K562 (cell line): ENCODE measurements around the gene DTNBP1.

Experiments
- AFF4 ChIP-seq: sonication (generic); formaldehyde crosslinking; IDR thresholded peaks from 2 replicates; pipeline ENCODE4 v1.8.0; 2023; ENCODE audit warnings: mild to moderate bottlenecking, missing genetic modification reagents
- ILK ChIP-seq: fragments of 450-650 bp; IDR thresholded peaks from 2 replicates; pipeline ENCODE4 v1.6.1; 2016; ENCODE audit warnings: missing genetic modification characterization, low read depth, mild to moderate bottlenecking, missing compliant biosample characterization, moderate library complexity, borderline replicate concordance
- NR2C2 ChIP-seq, 2 experiments: fragments of 200-800 bp in 1 of 2; sonication (Bioruptor generic) in 1 of 2; sonication (generic) in 1 of 2; formaldehyde crosslinking in 1 of 2; IDR thresholded peaks; 2 replicates each; pipeline versions ENCODE4 v1.6.1 to v1.8.0; 2016 to 2022; ENCODE audit warnings: mild to moderate bottlenecking in 1 of 2, missing compliant biosample characterization in 1 of 2, missing genetic modification characterization in 1 of 2, missing genetic modification reagents in 1 of 2
- RAD21 ChIP-seq, 2 experiments: fragments of 250-450 bp in 1 of 2; fragments of 450-650 bp in 1 of 2; sonication (Bioruptor Pico) in 1 of 2; formaldehyde crosslinking in 1 of 2; IDR thresholded peaks in 1 of 2; conservative IDR thresholded peaks in 1 of 2; 2 replicates each; pipeline versions ENCODE4 v1.4.0 to v1.8.0; 2020 to 2022; ENCODE audit warnings: mild to moderate bottlenecking in 2 of 2, moderate library complexity in 1 of 2
- ZBTB8A ChIP-seq: fragments of 450-650 bp; IDR thresholded peaks from 2 replicates; pipeline ENCODE4 v1.6.1; 2018; ENCODE audit warnings: mild to moderate bottlenecking, moderate library complexity; ENCODE audit not compliant: partially characterized antibody

- TF ChIP-seq ILK (tag) (no peak), AFF4 (no peak), ZBTB8A (no peak), RAD21 (CRISPR knock-in tag; conservative IDR thresholded peaks at IDR 0.05 in 1 of 2, IDR thresholded peaks at IDR 0.05 in 1 of 2) (no peak), NR2C2 (CRISPR knock-in tag; IDR thresholded peaks at IDR 0.05) (no peak), NR2C2 (tag; IDR thresholded peaks at IDR 0.05) (no peak)
These were observed 27.0 kb upstream of the DTNBP1 start for GRCh38 chr6:15689586-15690482.
